GM21390 (cell line): Measurements from ENCODE around the gene CASP5.
"Not testable (repeated sequence)": the region's sequence is repeated elsewhere in the genome, so short reads cannot be mapped to it uniquely, and the experiment has no call there.

Experiments
- ATAC-seq: cut with Tn5 transposase; IDR thresholded peaks from one replicate; pipeline ENCODE4 v1.9.1; 2021; ENCODE audit not compliant: unreplicated experiment

CASP5 gene

GRCh38 chr11:105033781-105034180 lies 10.8 kb upstream of the CASP5 start:
- ATAC-seq = no peak

- ATAC-seq = no peak
Observed at GRCh38 chr11:105033343-105033742, 10.4 kb upstream of the CASP5 start.

GRCh38 chr11:105032495-105032894 lies 9.5 kb upstream of the CASP5 start:
- ATAC-seq = no peak

GRCh38 chr11:105027678-105028077 lies 4.7 kb upstream of the CASP5 start:
- no peak for ATAC-seq

GRCh38 chr11:105024394-105024793 lies 1.4 kb upstream of the CASP5 start:
- no peak for ATAC-seq

- ATAC-seq = no peak
Observed at GRCh38 chr11:105022527-105022926, 441 bp downstream of the CASP5 start.

- ATAC-seq = no peak
Observed at GRCh38 chr11:105007463-105007862, 15.5 kb downstream of the CASP5 start.

- no peak for ATAC-seq
Observed at GRCh38 chr11:105005451-105005845, 17.5 kb downstream of the CASP5 start.

GRCh38 chr11:105004021-105004420 lies 18.9 kb downstream of the CASP5 start:
- no peak for ATAC-seq

- ATAC-seq = no peak
Observed at GRCh38 chr11:105003151-105003550, 19.8 kb downstream of the CASP5 start.

GRCh38 chr11:105000797-105001196 lies 22.2 kb downstream of the CASP5 start:
- peak; percentile 91 for ATAC-seq

GRCh38 chr11:105000167-105000566 lies 22.8 kb downstream of the CASP5 start:
- ATAC-seq = no peak

GRCh38 chr11:104999721-105000120 lies 23.2 kb downstream of the CASP5 start:
- ATAC-seq = no peak

- no peak for ATAC-seq
Observed at GRCh38 chr11:104997288-104997687, 25.7 kb downstream of the CASP5 start.

GRCh38 chr11:104995001-104995408 lies 28.0 kb downstream of the CASP5 start:
- no peak for ATAC-seq

- ATAC-seq = no peak
Observed at GRCh38 chr11:104992781-104993180, 30.2 kb downstream of the CASP5 start.

GRCh38 chr11:104991994-104992393 lies 31.0 kb downstream of the CASP5 start:
- no peak for ATAC-seq

GRCh38 chr11:104984808-104985207 lies 38.2 kb downstream of the CASP5 start:
- no peak for ATAC-seq

GRCh38 chr11:104979839-104980238 lies 43.1 kb downstream of the CASP5 start:
- ATAC-seq = no peak

- no peak for ATAC-seq
Observed at GRCh38 chr11:104973616-104974015, 49.4 kb downstream of the CASP5 start.

GRCh38 chr11:104972924-104973323 lies 50.0 kb downstream of the CASP5 start:
- ATAC-seq = not testable (repeated sequence)

- ATAC-seq = no peak
Observed at GRCh38 chr11:104970756-104971155, 52.2 kb downstream of the CASP5 start.

GRCh38 chr11:104968856-104969776 lies 53.9 kb downstream of the CASP5 start:
- no peak for ATAC-seq
